ENCODE measurements around the gene NDUFB10.

Gene NDUFB10

DNA sequence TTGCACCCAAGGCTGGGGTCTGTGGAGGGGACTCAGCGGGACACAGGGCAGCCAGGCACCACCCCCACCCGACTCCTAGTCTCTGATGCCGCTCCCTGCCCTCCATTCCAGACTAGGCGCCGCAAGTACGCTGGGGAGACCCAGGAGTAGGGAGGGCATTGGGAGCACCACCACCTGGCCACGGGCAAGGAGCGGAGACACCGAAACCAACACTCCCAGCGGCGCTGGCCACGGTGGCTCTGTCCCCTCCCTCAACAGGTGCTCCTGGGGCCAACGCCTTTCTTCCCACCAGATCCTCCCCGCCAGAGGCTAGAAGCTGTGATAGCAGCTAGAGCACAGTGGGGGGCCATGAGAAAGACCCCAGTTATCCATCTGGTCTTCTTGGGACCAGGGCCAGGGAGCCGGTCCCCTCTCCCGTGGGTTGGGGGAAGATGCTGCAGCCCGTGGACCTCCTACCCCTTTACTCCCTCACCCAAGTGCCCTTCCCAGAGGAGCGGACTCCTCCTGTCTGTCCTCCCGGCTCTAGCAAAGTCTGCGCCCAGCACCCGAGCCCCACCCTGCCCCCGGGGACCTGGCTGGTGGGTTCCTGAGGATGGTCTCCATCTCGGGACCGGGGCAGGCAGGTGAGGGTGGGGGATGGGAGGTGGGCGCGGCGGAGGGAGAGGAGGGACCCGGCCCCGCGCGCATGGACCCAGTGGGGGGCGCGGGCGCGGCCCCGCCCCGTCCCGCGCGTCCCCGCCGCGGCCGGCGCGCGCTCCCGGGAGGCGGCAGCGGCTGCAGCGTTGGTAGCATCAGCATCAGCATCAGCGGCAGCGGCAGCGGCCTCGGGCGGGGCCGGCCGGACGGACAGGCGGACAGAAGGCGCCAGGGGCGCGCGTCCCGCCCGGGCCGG is 30.1 kb downstream of the NDUFB10 start, which contains the start of gene SYNGR3:
SYNGR3 (plus strand) TSS at position 762 of the 892 bp plus-strand sequence. CDS start 133 bp downstream, outside the sequence.
- H3K4me1 ChIP-seq (ENCODE audit: control insufficient read depth, insufficient read depth, low read length, unreplicated experiment), result peaks cover 25% of the 10 kb centered on the region
- H3K4me3 ChIP-seq (ENCODE audit: low read depth, low read length), result peak within 1 kb of the TSS; percentile 62
- H2AFZ ChIP-seq (ENCODE audit: low read length, unreplicated experiment), result no peak within 1 kb of the TSS
- H3K27ac ChIP-seq (ENCODE audit: low read depth, low read length), result no peak within 1 kb of the TSS
- H3K27me3 ChIP-seq (ENCODE audit: insufficient read depth, low read length), result peaks cover 24% of the 10 kb centered on the region
- H3K36me3 ChIP-seq (ENCODE audit: insufficient read depth, low read length), result peaks cover 6% of the 10 kb centered on the region; the same call in 1 of the 2 replicates
- peaks cover 15% of the 10 kb centered on the region for H3K79me2 ChIP-seq (ENCODE audit: control insufficient read depth, insufficient read depth, low read length, unreplicated experiment)

DNA sequence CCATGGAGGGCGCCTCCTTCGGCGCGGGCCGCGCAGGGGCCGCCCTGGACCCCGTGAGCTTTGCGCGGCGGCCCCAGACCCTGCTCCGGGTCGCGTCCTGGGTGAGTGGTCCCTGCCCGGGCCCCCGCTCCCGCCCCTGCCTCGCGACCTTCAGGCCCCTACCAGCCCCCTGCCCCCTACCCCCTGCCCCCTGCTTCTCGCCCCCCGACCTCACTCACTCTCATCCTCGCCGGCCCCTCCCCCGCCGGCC is 30.7 kb downstream of the NDUFB10 start:
- H3K4me3 ChIP-seq (ENCODE audit: low read depth, low read length), result peak overlapping the region; percentile 62
- H2AFZ ChIP-seq (ENCODE audit: low read length, unreplicated experiment), result no peak overlapping the region
- H3K36me3 ChIP-seq (ENCODE audit: insufficient read depth, low read length), result peaks cover 6% of the 10 kb centered on the region; the same call in 1 of the 2 replicates
- peaks cover 24% of the 10 kb centered on the region for H3K27me3 ChIP-seq (ENCODE audit: insufficient read depth, low read length)
- peaks cover 11% of the 10 kb centered on the region for H3K79me2 ChIP-seq (ENCODE audit: control insufficient read depth, insufficient read depth, low read length, unreplicated experiment)
- H3K4me1 ChIP-seq (ENCODE audit: control insufficient read depth, insufficient read depth, low read length, unreplicated experiment), result peaks cover 21% of the 10 kb centered on the region
- H3K27ac ChIP-seq (ENCODE audit: low read depth, low read length), result no peak overlapping the region

- H3K36me3 ChIP-seq (ENCODE audit: insufficient read depth, low read length), result peaks cover 6% of the 10 kb centered on the region; the same call in 1 of the 2 replicates
- peaks cover 6% of the 10 kb centered on the region for H3K79me2 ChIP-seq (ENCODE audit: control insufficient read depth, insufficient read depth, low read length, unreplicated experiment)
- H2AFZ ChIP-seq (ENCODE audit: low read length, unreplicated experiment), result no peak overlapping the region
- H3K27me3 ChIP-seq (ENCODE audit: insufficient read depth, low read length), result peaks cover 24% of the 10 kb centered on the region
- no peak overlapping the region for H3K27ac ChIP-seq (ENCODE audit: low read depth, low read length)
- H3K4me3 ChIP-seq (ENCODE audit: low read depth, low read length), result peak overlapping the region; percentile 62
- peaks cover 16% of the 10 kb centered on the region for H3K4me1 ChIP-seq (ENCODE audit: control insufficient read depth, insufficient read depth, low read length, unreplicated experiment)
These were observed 31.2 kb downstream of the NDUFB10 start for GRCh38 chr16:1990351-1991134.

DNA sequence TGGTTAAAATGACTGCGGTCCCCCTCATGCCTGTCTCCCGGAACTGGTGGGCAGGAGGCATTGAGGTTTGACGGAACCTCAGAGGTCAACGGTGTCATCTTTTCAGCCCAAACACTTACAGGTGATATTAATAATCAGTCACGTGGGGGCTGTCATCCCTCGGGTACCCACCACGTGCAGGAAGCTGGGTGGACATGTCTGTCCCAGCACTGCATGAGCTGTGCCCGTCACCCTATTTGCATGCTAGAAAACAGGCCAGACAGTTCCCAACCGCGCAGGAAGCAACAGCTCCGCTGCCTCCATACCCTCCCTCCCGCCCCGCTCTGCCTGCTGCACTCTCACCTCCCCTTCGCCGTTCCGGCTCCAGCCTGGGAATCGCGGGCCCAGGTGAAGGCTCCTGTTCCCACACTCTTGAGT is 31.8 kb downstream of the NDUFB10 start:
- Histone ChIP-seq H3K4me1 (ENCODE audit: control insufficient read depth, insufficient read depth, low read length, unreplicated experiment) (peaks cover 15% of the 10 kb centered on the region), H3K79me2 (ENCODE audit: control insufficient read depth, insufficient read depth, low read length, unreplicated experiment) (no peaks in the 10 kb centered on the region), H3K36me3 (ENCODE audit: insufficient read depth, low read length) (peaks cover 6% of the 10 kb centered on the region; the same call in 1 of the 2 replicates), H3K4me3 (ENCODE audit: low read depth, low read length) (peak overlapping the region; percentile 65; the same call in 1 of the 2 replicates), H2AFZ (ENCODE audit: low read length, unreplicated experiment) (no peak overlapping the region), H3K27ac (ENCODE audit: low read depth, low read length) (no peak overlapping the region), H3K27me3 (ENCODE audit: insufficient read depth, low read length) (peaks cover 24% of the 10 kb centered on the region)

GRCh38 chr16:1991588-1991947 is 32.2 kb downstream of the NDUFB10 start:
- H3K27ac ChIP-seq (ENCODE audit: low read depth, low read length), result no peak overlapping the region
- H3K27me3 ChIP-seq (ENCODE audit: insufficient read depth, low read length), result peaks cover 24% of the 10 kb centered on the region
- peaks cover 15% of the 10 kb centered on the region for H3K4me1 ChIP-seq (ENCODE audit: control insufficient read depth, insufficient read depth, low read length, unreplicated experiment)
- H3K79me2 ChIP-seq (ENCODE audit: control insufficient read depth, insufficient read depth, low read length, unreplicated experiment), result no peaks in the 10 kb centered on the region
- H2AFZ ChIP-seq (ENCODE audit: low read length, unreplicated experiment), result peak overlapping the region; percentile 68
- H3K4me3 ChIP-seq (ENCODE audit: low read depth, low read length), result peak overlapping the region; percentile 65
- peaks cover 3% of the 10 kb centered on the region; the same call in 1 of the 2 replicates for H3K36me3 ChIP-seq (ENCODE audit: insufficient read depth, low read length)

DNA sequence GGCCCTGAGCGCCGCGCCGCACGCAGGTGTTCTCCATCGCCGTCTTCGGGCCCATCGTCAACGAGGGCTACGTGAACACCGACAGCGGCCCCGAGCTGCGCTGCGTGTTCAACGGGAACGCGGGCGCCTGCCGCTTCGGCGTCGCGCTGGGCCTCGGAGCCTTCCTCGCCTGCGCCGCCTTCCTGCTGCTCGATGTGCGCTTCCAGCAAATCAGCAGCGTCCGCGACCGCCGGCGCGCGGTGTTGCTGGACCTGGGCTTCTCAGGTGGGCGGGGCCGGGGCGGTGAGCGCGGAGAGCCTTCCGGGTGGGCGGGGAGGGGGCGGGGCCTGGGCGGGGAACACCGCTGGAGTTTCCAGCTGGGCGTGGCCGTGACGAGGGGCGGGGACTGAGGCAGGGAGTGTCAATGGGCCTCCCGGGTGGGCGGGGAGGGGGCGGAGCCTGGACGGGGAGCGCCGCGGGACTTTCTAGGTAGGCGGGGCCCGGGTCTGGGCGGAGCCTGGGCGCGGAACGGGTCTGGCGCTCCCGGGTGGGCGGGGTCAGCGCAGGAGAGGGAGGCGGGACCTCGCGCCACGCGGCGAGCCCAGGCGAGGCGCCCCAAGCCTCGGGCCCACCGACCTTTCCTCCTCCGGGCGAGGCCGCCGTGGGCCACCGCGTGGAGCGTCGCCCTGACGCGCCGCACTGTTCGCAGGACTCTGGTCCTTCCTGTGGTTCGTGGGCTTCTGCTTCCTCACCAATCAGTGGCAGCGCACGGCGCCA is 32.8 kb downstream of the NDUFB10 start:
- Histone ChIP-seq H3K79me2 (ENCODE audit: control insufficient read depth, insufficient read depth, low read length, unreplicated experiment) (no peaks in the 10 kb centered on the region), H3K4me1 (ENCODE audit: control insufficient read depth, insufficient read depth, low read length, unreplicated experiment) (peaks cover 15% of the 10 kb centered on the region), H3K4me3 (ENCODE audit: low read depth, low read length) (peak overlapping the region; percentile 76), H3K36me3 (ENCODE audit: insufficient read depth, low read length) (no peaks in the 10 kb centered on the region), H3K27me3 (ENCODE audit: insufficient read depth, low read length) (peaks cover 24% of the 10 kb centered on the region), H3K27ac (ENCODE audit: low read depth, low read length) (no peak overlapping the region), H2AFZ (ENCODE audit: low read length, unreplicated experiment) (peak overlapping the region; percentile 91)

DNA sequence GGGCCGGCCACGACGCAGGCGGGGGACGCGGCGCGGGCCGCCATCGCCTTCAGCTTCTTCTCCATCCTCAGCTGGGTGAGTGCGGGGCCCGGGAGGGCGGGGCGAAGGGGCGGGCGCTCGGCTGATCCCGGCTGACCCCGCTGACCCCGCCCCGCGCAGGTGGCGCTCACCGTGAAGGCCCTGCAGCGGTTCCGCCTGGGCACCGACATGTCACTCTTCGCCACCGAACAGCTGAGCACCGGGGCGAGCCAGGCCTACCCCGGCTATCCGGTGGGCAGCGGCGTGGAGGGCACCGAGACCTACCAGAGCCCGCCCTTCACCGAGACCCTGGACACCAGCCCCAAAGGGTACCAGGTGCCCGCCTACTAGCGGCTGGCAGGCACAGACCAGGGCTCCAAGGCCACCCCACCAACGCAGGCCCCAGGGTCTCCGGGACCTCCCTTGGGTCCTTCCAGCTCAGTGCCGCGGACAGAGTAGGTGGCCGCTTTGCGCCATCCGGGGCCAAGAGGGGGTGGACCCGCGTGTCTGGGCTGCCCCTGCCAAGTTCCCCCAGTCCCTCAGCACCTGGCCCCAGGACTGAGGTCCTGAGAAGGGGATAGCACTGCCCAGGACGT is 33.5 kb downstream of the NDUFB10 start:
- peaks cover 24% of the 10 kb centered on the region for H3K27me3 ChIP-seq (ENCODE audit: insufficient read depth, low read length)
- H2AFZ ChIP-seq (ENCODE audit: low read length, unreplicated experiment), result peak overlapping the region; percentile 91
- peak overlapping the region; percentile 76 for H3K4me3 ChIP-seq (ENCODE audit: low read depth, low read length)
- no peaks in the 10 kb centered on the region for H3K79me2 ChIP-seq (ENCODE audit: control insufficient read depth, insufficient read depth, low read length, unreplicated experiment)
- H3K27ac ChIP-seq (ENCODE audit: low read depth, low read length), result no peak overlapping the region
- H3K4me1 ChIP-seq (ENCODE audit: control insufficient read depth, insufficient read depth, low read length, unreplicated experiment), result peaks cover 21% of the 10 kb centered on the region
- H3K36me3 ChIP-seq (ENCODE audit: insufficient read depth, low read length), result no peaks in the 10 kb centered on the region

DNA sequence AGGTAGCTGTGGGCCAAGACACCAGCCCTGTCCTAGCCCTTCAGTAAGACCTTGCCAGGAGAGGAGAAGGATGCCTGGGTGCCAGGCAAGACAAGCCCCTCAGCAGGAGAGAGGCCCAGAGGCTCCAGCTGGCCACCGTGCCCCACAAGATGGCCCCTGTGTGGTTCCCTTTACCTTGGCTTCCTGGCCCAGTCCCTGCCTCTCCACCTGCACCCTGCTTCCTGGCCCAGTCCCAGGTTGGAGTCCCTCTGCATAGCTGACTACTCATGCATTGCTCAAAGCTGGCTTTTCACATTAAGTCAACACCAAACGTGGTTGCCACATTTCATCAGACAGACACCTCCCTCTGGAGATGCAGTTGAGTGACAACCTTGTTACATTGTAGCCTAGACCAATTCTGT is 34.4 kb downstream of the NDUFB10 start:
- Histone ChIP-seq H3K4me1 (ENCODE audit: control insufficient read depth, insufficient read depth, low read length, unreplicated experiment) (peaks cover 25% of the 10 kb centered on the region), H2AFZ (ENCODE audit: low read length, unreplicated experiment) (no peak overlapping the region), H3K27ac (ENCODE audit: low read depth, low read length) (no peak overlapping the region), H3K27me3 (ENCODE audit: insufficient read depth, low read length) (peaks cover 24% of the 10 kb centered on the region), H3K79me2 (ENCODE audit: control insufficient read depth, insufficient read depth, low read length, unreplicated experiment) (no peaks in the 10 kb centered on the region), H3K4me3 (ENCODE audit: low read depth, low read length) (no peak overlapping the region), H3K36me3 (ENCODE audit: insufficient read depth, low read length) (no peaks in the 10 kb centered on the region)

DNA sequence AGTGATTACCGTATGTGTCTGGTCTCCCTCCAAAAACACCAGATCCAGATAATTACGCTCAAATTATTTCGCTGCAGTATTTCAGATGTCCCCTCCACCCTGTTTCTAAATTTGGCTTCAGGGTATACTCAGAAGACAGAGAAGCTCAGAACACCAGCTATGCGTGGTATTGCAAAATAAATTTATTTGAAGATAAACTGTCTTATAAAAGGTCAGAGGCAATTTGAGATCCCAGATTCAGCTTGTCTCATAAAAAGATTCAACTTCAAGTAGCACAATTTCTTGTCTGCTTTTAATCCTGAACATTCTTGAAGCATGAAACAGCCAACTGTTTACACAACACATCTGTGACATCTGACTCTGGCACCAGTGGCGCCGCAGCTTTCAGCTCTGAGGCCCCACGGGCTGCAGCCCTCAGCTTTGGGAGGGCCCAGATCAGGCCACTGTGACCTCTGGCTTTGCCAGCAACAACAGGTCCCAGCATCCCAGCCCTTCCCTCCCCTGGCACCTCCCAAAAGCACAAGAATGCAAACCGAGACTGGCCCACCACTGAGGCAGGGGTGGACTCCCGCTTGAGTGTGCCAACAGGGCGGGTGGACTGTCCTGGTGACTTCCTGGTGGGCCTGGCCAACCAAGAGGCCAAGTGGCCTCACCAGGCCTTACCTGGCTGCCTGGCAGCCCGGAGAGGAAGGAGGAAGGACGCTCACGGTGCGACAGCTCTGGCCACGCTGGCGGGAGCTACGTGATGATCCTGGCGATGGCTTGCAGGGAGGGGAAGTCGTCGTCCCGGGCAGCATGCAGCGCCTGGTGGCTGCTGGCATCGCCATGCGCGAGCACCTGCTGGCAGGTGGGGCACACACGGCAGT is 38.4 kb downstream of the NDUFB10 start:
- Histone ChIP-seq H2AFZ (ENCODE audit: low read length, unreplicated experiment) (no peak overlapping the region), H3K4me1 (ENCODE audit: control insufficient read depth, insufficient read depth, low read length, unreplicated experiment) (peaks cover 17% of the 10 kb centered on the region), H3K27ac (ENCODE audit: low read depth, low read length) (no peak overlapping the region), H3K27me3 (ENCODE audit: insufficient read depth, low read length) (no peaks in the 10 kb centered on the region), H3K36me3 (ENCODE audit: insufficient read depth, low read length) (peaks cover 12% of the 10 kb centered on the region; the same call in 1 of the 2 replicates), H3K4me3 (ENCODE audit: low read depth, low read length) (no peak overlapping the region), H3K79me2 (ENCODE audit: control insufficient read depth, insufficient read depth, low read length, unreplicated experiment) (no peaks in the 10 kb centered on the region)
